Glomerular visceral epithelial cell (primary cell): ENCODE measurements around the gene NPEPPS.

Source experiments
- DNase-seq: peaks from one replicate; pipeline ENCODE4 v3.0.0-alpha.2; 2016; ENCODE audit errors: extremely low spot score

The NPEPPS gene

GRCh38 chr17:47628014-47628566 lies 97.2 kb downstream of the NPEPPS start:
- DNase-seq: no peak

GRCh38 chr17:47629826-47630225 lies 98.9 kb downstream of the NPEPPS start:
- DNase-seq: no peak

GRCh38 chr17:47630614-47631013 lies 99.7 kb downstream of the NPEPPS start:
- no peak for DNase-seq

DNA sequence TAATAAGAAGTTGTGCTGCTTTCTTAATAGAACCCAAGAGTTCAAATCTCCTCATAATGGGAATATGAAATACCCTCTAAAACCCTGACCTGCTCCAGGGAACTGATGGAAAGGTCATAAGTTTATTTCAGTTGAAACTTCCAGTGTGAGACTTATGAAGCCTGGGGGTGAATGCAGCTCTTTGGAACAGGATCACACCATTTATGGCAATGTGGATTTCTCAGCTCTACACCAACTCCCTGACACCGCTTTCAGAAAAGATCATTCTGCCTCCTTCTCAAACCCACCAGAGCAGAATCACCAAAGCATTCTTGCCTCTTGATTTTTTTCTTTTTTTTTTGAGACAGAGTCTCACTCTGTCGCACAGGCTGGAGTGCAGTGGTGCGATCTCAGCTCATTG lies 102.1 kb downstream of the NPEPPS start:
- DNase-seq: no peak

DNA sequence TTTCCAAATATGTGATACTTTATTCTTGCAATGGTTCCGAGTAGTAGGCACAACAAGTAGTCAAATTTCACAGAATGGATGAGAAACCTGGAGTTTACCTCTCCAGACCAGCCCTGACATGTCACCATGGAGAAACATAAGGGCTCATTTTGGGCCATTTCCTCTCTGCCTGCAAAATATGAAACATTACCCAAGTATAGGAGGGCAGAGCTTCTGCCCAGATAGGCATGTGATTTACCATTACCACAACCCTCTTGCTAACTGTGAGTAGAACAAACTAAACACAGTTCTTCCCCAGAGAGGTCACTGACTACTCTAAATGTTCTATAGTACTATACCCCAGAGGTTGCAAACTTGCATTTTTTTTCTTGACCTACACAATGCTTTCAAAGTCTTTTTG lies 103.1 kb downstream of the NPEPPS start:
- DNase-seq: no peak

- DNase-seq: no peak
Observed at GRCh38 chr17:47634870-47635269, 104.0 kb downstream of the NPEPPS start.

GRCh38 chr17:47635734-47636133 lies 104.8 kb downstream of the NPEPPS start:
- no peak for DNase-seq

DNA sequence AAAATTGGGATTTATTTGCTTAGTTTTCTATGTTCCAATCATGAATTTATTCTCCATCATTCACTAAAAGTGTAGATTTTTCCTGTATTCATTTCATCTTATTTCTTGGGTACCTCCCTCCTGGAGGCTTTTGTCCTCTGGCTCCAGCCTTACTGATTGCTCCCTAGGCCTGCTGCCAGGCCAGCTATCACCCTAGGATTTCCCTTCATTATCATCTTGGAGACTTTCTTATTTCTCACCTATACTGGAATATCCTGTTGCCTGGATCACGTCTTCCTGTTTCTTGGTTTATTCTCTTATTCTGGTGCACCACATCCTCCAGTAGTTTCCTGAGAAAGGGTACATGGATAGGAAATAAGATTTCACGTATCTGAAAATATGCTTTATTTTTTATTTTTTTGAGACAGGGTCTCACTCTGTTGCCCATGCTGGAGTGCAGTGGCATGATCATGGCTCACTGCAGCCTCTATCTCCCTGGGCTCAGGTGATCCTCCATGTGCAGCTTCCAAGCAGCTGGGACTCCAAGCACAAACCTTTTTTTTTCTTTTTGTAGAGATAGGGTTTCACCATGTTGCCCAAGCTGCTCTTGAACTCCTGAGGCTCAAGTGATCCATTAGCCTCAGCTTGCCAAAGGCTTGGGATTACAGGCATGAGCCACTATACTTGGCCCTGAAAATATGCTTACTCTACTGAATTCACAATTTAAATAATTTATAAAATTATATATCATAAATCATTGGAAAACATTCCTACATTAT lies 105.5 kb downstream of the NPEPPS start:
- no peak for DNase-seq

GRCh38 chr17:47638903-47639302 lies 108.0 kb downstream of the NPEPPS start:
- DNase-seq: no peak

GRCh38 chr17:47640076-47640475 lies 109.2 kb downstream of the NPEPPS start:
- DNase-seq: no peak

GRCh38 chr17:47641202-47641601 lies 110.3 kb downstream of the NPEPPS start:
- DNase-seq: no peak

DNA sequence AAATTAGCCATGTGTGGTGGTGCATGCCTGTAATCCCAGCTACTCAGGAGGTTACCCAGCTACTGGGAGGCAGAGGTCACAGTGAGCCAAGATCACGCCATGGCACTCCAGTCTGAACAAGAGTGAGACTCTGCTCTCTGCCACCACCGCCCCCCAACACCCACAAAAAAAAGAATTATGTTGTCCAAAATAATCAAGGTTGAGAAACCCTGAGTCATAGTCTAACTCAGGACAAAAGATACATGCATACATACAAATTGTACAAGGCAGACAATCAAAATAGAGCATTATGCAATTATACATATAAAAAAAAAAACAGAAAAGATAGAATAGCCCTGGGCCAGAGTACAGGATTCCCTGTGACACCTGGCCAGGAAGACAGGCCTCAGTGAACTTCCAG lies 112.2 kb downstream of the NPEPPS start:
- DNase-seq: no peak

DNA sequence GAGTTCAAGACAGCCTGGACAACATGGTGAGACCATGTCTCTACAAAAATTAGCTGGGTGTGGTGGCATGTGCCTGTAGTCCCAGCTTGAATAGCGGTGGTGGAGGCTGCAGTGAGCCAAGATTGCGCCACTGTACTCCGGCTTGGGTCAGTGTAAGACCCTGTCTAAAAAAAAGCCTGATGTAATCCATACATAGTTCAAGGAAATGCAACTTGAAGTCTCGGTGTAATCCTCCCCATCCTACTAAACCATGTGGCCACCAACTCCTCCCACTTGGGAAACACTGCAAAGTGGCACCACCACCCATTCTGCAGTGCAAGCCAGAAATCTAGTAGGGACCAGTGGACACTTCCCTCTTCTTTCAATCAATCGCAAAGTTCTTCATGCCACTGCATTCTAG lies 113.4 kb downstream of the NPEPPS start:
- DNase-seq: no peak

- peak; percentile 100 for DNase-seq
Observed at GRCh38 chr17:47649153-47649971, 118.5 kb downstream of the NPEPPS start, which contains the start of gene KPNB1. KPNB1 (plus strand) TSS chr17:47649919; CDS start chr17:47650245, 326 bp downstream.

GRCh38 chr17:47649972-47650524 lies 119.1 kb downstream of the NPEPPS start:
- no peak for DNase-seq

GRCh38 chr17:47650525-47651522 lies 119.9 kb downstream of the NPEPPS start:
- peak; percentile 97 for DNase-seq

GRCh38 chr17:47651704-47652103 lies 120.8 kb downstream of the NPEPPS start:
- no peak for DNase-seq

DNA sequence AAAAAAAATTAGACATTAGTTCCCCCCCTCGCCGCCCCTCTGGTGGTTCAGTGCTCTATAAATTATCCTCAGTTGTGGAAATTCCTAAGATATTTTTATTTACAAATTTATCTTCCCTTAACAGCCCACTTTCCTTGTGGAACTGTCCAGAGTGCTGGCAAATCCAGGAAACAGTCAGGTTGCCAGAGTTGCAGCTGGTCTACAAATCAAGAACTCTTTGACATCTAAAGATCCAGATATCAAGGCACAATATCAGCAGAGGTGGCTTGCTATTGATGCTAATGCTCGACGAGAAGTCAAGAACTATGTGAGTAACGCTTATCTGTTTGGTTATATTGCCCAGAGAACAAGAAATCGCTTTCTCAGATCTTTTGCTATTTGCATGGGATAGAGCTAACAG lies 121.7 kb downstream of the NPEPPS start:
- no peak for DNase-seq

DNA sequence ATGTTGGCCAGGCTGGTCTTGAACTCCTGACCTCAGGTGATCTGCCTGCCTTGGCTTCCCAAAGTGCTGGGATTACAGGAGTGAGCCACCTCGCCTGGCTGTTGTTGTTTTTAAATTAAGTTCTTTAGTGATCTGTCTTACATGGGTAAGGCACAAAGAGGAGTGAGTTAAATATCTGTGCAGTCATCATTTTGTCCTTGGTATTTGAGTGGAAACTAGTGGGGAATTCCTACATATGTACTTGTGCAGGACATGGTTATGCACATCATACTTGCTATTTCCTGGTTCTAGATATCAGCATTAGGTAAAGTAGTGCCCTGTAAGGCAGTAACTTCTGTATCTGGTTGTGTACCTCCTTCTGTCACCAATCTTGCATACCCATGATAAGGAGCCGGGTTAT lies 122.5 kb downstream of the NPEPPS start:
- DNase-seq: no peak

DNA sequence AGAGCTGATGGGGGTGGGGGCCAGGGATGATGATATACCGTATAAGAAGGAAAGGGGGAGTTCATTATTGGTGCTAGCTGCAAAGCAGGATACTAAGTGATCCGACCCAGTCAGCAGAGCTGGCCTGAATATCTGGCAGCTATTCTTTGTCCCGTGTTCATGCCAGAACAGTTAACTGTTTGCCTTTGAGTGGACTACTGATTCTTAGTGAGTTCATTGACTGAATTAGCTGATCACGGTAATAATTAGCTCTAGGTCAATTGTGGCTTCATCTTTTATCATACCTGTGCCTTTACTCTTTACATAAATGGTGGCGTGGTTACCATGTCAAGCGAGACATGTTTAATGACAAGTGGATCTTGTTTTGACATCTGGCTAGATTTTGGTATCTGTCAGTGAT lies 124.1 kb downstream of the NPEPPS start:
- DNase-seq: no peak

- DNase-seq: no peak
Observed at GRCh38 chr17:47660064-47660492, 129.2 kb downstream of the NPEPPS start.
